Liver (tissue), 3 donors: Measurements from ENCODE around the gene TANGO2.

ENCODE experiments used
- ATF3 ChIP-seq: IDR thresholded peaks from 2 replicates; pipeline ENCODE4 v1.6.1; 2016; ENCODE audit warnings: antibody characterized with exemption
- EGR1 ChIP-seq, 2 donors: IDR thresholded peaks; 2 replicates each; pipeline ENCODE4 v1.6.1; 2016 to 2018; ENCODE audit warnings: antibody characterized with exemption in 2 of 2, low read depth in 2 of 2
- GABPA ChIP-seq, 2 donors: IDR thresholded peaks in 1 of 2; conservative IDR thresholded peaks in 1 of 2; 2 replicates each; pipeline ENCODE4 v1.6.1; 2016; ENCODE audit warnings: antibody characterized with exemption in 2 of 2, mild to moderate bottlenecking in 1 of 2, moderate library complexity in 1 of 2
- HNF4G ChIP-seq: IDR thresholded peaks from 2 replicates; pipeline ENCODE4 v1.6.1; 2016; ENCODE audit warnings: antibody characterized with exemption
- JUND ChIP-seq, 2 donors: IDR thresholded peaks; 2 replicates each; pipeline ENCODE4 v1.6.1; 2016; ENCODE audit warnings: antibody characterized with exemption in 2 of 2
- MAX ChIP-seq: IDR thresholded peaks from 2 replicates; pipeline ENCODE4 v1.6.1; 2016; ENCODE audit warnings: antibody characterized with exemption
- RAD21 ChIP-seq, 2 donors: IDR thresholded peaks; 2 replicates each; pipeline ENCODE4 v1.6.1; 2016; ENCODE audit warnings: antibody characterized with exemption in 2 of 2, mild to moderate bottlenecking in 2 of 2
- RXRA ChIP-seq, 2 donors: IDR thresholded peaks; 2 replicates each; pipeline ENCODE4 v1.6.1; 2017 to 2018; ENCODE audit warnings: antibody characterized with exemption in 2 of 2, mild to moderate bottlenecking in 1 of 2
- SP1 ChIP-seq: IDR thresholded peaks from 2 replicates; pipeline ENCODE4 v1.6.1; 2018; ENCODE audit warnings: antibody characterized with exemption, mild to moderate bottlenecking
- TAF1 ChIP-seq: conservative IDR thresholded peaks from 2 replicates; pipeline ENCODE4 v1.6.1; 2016; ENCODE audit warnings: antibody characterized with exemption, mild to moderate bottlenecking
- YY1 ChIP-seq: IDR thresholded peaks from 2 replicates; pipeline ENCODE4 v1.6.1; 2016; ENCODE audit warnings: antibody characterized with exemption, mild to moderate bottlenecking
- TF ChIP-seq, protein P1 (sequence below): fragments of 150-350 bp; IDR thresholded peaks from 2 replicates; pipeline ENCODE4 v1.5.1; 2017; ENCODE audit warnings: improper control_type of control experiment, low read depth, low read length; ENCODE audit not compliant: missing input control
- TF ChIP-seq, protein P2 (sequence below): IDR thresholded peaks from 2 replicates; pipeline ENCODE4 v1.6.1; 2016; ENCODE audit warnings: antibody characterized with exemption
- TF ChIP-seq, protein P3 (sequence below): IDR thresholded peaks from 2 replicates; pipeline ENCODE4 v1.6.1; 2016; ENCODE audit warnings: antibody characterized with exemption, mild to moderate bottlenecking
- donor health status: healthy.
- donor health status: healthy.

DNA sequence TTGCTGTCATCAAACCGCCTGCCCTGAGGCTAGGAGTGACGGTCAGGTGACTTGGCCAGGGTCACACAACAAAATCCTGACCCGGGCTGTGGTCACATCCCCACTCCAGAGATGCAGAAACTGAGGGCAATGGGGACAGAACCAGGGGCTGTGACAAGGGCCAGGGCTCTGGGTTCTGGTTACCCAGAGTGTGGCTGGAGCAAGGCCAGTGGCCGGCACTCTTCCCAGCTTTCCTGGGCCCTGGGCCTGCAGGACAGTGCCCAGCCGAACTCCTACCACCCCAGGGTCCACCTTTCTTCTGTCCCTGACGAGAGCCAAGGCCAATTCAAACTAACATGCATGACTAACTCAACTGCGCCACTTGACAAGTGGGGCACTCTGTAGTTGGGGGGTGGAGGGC, 40.1 kb upstream of the TANGO2 start:
- TF ChIP-seq, protein P1, sequence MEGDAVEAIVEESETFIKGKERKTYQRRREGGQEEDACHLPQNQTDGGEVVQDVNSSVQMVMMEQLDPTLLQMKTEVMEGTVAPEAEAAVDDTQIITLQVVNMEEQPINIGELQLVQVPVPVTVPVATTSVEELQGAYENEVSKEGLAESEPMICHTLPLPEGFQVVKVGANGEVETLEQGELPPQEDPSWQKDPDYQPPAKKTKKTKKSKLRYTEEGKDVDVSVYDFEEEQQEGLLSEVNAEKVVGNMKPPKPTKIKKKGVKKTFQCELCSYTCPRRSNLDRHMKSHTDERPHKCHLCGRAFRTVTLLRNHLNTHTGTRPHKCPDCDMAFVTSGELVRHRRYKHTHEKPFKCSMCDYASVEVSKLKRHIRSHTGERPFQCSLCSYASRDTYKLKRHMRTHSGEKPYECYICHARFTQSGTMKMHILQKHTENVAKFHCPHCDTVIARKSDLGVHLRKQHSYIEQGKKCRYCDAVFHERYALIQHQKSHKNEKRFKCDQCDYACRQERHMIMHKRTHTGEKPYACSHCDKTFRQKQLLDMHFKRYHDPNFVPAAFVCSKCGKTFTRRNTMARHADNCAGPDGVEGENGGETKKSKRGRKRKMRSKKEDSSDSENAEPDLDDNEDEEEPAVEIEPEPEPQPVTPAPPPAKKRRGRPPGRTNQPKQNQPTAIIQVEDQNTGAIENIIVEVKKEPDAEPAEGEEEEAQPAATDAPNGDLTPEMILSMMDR: no peak
- TF ChIP-seq HNF4G (no peak), EGR1 (IDR thresholded peaks at IDR 0.05; ENCODE audit: low read depth in 2 of 2) (no peak), GABPA (IDR thresholded peaks at IDR 0.05 in 1 of 2, conservative IDR thresholded peaks at IDR 0.05 in 1 of 2) (no peak), TAF1 (no peak), MAX (no peak), YY1 (no peak), RAD21 (IDR thresholded peaks at IDR 0.05) (no peak), SP1 (no peak), JUND (IDR thresholded peaks at IDR 0.05) (no peak), ATF3 (no peak), RXRA (IDR thresholded peaks at IDR 0.05) (no peak)
- TF ChIP-seq, protein P2, sequence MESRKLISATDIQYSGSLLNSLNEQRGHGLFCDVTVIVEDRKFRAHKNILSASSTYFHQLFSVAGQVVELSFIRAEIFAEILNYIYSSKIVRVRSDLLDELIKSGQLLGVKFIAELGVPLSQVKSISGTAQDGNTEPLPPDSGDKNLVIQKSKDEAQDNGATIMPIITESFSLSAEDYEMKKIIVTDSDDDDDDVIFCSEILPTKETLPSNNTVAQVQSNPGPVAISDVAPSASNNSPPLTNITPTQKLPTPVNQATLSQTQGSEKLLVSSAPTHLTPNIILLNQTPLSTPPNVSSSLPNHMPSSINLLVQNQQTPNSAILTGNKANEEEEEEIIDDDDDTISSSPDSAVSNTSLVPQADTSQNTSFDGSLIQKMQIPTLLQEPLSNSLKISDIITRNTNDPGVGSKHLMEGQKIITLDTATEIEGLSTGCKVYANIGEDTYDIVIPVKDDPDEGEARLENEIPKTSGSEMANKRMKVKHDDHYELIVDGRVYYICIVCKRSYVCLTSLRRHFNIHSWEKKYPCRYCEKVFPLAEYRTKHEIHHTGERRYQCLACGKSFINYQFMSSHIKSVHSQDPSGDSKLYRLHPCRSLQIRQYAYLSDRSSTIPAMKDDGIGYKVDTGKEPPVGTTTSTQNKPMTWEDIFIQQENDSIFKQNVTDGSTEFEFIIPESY: no peak
- TF ChIP-seq, protein P3, sequence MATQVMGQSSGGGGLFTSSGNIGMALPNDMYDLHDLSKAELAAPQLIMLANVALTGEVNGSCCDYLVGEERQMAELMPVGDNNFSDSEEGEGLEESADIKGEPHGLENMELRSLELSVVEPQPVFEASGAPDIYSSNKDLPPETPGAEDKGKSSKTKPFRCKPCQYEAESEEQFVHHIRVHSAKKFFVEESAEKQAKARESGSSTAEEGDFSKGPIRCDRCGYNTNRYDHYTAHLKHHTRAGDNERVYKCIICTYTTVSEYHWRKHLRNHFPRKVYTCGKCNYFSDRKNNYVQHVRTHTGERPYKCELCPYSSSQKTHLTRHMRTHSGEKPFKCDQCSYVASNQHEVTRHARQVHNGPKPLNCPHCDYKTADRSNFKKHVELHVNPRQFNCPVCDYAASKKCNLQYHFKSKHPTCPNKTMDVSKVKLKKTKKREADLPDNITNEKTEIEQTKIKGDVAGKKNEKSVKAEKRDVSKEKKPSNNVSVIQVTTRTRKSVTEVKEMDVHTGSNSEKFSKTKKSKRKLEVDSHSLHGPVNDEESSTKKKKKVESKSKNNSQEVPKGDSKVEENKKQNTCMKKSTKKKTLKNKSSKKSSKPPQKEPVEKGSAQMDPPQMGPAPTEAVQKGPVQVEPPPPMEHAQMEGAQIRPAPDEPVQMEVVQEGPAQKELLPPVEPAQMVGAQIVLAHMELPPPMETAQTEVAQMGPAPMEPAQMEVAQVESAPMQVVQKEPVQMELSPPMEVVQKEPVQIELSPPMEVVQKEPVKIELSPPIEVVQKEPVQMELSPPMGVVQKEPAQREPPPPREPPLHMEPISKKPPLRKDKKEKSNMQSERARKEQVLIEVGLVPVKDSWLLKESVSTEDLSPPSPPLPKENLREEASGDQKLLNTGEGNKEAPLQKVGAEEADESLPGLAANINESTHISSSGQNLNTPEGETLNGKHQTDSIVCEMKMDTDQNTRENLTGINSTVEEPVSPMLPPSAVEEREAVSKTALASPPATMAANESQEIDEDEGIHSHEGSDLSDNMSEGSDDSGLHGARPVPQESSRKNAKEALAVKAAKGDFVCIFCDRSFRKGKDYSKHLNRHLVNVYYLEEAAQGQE: no peak
